GM19035 (cell line): ENCODE results near the gene SIRT6.
"Not testable (repeated sequence)": the region's sequence is repeated elsewhere in the genome, so short reads cannot be mapped to it uniquely, and the experiment has no call there.

ENCODE experiments used
- ATAC-seq: cut with Tn5 transposase; IDR thresholded peaks from one replicate; pipeline ENCODE4 v1.9.1; 2021; ENCODE audit not compliant: unreplicated experiment

SIRT6 gene

GRCh38 chr19:4175669-4175931, 6.8 kb downstream of the SIRT6 start:
- no peak for ATAC-seq

- no peak for ATAC-seq
Observed at GRCh38 chr19:4174895-4175668, 7.3 kb downstream of the SIRT6 start.

GRCh38 chr19:4174213-4174894, 8.0 kb downstream of the SIRT6 start:
- no peak for ATAC-seq

GRCh38 chr19:4173479-4174212, 8.7 kb downstream of the SIRT6 start:
- no peak for ATAC-seq

GRCh38 chr19:4172861-4173473, 9.4 kb downstream of the SIRT6 start:
- ATAC-seq, result no peak

- no peak for ATAC-seq
Observed at GRCh38 chr19:4171676-4172075, 10.7 kb downstream of the SIRT6 start.

- no peak for ATAC-seq
Observed at GRCh38 chr19:4164262-4164661, 18.1 kb downstream of the SIRT6 start.

- ATAC-seq, result no peak
Observed at GRCh38 chr19:4161415-4162077, 20.8 kb downstream of the SIRT6 start.

- not testable (repeated sequence) for ATAC-seq
Observed at GRCh38 chr19:4157971-4158370, 24.4 kb downstream of the SIRT6 start.

GRCh38 chr19:4157164-4157563, 25.2 kb downstream of the SIRT6 start:
- no peak for ATAC-seq

GRCh38 chr19:4154571-4155312, 27.6 kb downstream of the SIRT6 start:
- ATAC-seq, result no peak

- ATAC-seq, result no peak
Observed at GRCh38 chr19:4152241-4152998, 29.9 kb downstream of the SIRT6 start.

- ATAC-seq, result no peak
Observed at GRCh38 chr19:4151623-4152022, 30.7 kb downstream of the SIRT6 start.

- ATAC-seq, result no peak
Observed at GRCh38 chr19:4149518-4150288, 32.7 kb downstream of the SIRT6 start.

- no peak for ATAC-seq
Observed at GRCh38 chr19:4144666-4145249, 37.6 kb downstream of the SIRT6 start.

- ATAC-seq, result not testable (repeated sequence)
Observed at GRCh38 chr19:4142916-4143315, 39.4 kb downstream of the SIRT6 start.

GRCh38 chr19:4140237-4140711, 42.1 kb downstream of the SIRT6 start:
- ATAC-seq, result no peak

GRCh38 chr19:4139614-4140236, 42.6 kb downstream of the SIRT6 start:
- ATAC-seq, result no peak
